RWPE1 (cell line): ENCODE data around the gene WASF2.
A peak's percentile ranks its signal among the peaks of the same experiment; 100 is the strongest.
"Not testable (repeated sequence)": the region's sequence is repeated elsewhere in the genome, so short reads cannot be mapped to it uniquely, and the experiment has no call there.

Experiments
- CTCF ChIA-PET: fragments of 350-600 bp; sonication (Branson Sonifier 250); formaldehyde crosslinking; extraction: SDS; loops from one replicate; lab custom pipeline; 2021; lab: Yijun Ruan, JAX
- POLR2A ChIA-PET: fragments of 400-600 bp; formaldehyde crosslinking; extraction: SDS; loops from one replicate; lab custom pipeline; 2020; ENCODE audit warnings: antibody characterized with exemption; ENCODE audit not compliant: low non-redundant PET; lab: Yijun Ruan, JAX
- DNase-seq: peaks from one replicate; pipeline ENCODE4 v3.0.0; 2012; ENCODE audit warnings: low spot score
- H3K27ac ChIP-seq: fragments of 450-650 bp; 2 replicates; pipeline ENCODE4 v1.5.1; 2017
- TF ChIP-seq, protein P1 (sequence below): fragments of 450-650 bp; conservative IDR thresholded peaks from 2 replicates; pipeline ENCODE4 v1.5.1; 2017; ENCODE audit warnings: low read depth, mild to moderate bottlenecking

The WASF2 gene

DNA sequence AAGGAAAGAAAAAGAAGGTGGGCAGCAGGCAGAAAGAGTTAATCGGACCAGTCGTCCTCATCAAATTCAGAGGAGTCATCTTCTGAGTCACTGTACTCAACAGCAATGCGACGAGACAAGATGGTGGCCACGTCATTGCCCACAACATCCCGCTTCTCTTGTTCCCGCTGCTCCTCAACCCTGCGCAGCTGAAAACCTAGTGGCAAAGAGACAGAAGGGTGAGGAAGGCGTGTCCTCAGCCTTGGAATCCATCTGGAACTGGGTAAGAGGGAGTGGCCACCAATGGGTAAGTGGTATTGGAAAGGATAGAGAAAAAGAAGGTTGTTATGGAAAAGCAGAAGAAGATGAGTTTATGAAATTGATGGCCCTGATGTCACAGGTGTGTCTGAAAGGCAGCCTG, 81.8 kb downstream of the WASF2 start:
- H3K27ac ChIP-seq = no peak overlapping the region
- TF ChIP-seq, protein P1, sequence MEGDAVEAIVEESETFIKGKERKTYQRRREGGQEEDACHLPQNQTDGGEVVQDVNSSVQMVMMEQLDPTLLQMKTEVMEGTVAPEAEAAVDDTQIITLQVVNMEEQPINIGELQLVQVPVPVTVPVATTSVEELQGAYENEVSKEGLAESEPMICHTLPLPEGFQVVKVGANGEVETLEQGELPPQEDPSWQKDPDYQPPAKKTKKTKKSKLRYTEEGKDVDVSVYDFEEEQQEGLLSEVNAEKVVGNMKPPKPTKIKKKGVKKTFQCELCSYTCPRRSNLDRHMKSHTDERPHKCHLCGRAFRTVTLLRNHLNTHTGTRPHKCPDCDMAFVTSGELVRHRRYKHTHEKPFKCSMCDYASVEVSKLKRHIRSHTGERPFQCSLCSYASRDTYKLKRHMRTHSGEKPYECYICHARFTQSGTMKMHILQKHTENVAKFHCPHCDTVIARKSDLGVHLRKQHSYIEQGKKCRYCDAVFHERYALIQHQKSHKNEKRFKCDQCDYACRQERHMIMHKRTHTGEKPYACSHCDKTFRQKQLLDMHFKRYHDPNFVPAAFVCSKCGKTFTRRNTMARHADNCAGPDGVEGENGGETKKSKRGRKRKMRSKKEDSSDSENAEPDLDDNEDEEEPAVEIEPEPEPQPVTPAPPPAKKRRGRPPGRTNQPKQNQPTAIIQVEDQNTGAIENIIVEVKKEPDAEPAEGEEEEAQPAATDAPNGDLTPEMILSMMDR = no peak
- ChIA-PET CTCF (no interaction called here), POLR2A (no interaction called here)
- DNase-seq = no peak

DNA sequence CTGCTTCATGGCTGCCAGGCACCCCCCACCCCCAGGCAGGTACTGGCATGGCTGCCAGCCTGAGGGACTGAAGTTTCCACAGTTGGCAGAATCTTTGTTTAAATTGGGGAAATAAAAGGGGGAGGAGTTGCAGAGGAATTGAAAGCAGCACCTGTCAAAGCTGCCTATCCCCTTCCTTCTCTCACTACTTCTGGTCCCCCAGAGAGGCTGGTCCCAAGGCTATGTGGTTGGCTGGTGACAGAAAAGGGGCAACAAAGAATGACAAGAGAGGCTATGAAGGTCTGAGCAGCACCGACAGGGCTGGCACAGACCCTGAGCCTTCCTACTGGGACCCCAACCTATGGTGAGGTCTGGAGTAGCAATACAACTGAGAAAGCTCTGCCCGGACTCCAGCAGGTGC, 83.2 kb downstream of the WASF2 start:
- DNase-seq, CTCF ChIA-PET, POLR2A ChIA-PET: not testable (repeated sequence)
- H3K27ac ChIP-seq = peak overlapping the region; percentile 45

DNA sequence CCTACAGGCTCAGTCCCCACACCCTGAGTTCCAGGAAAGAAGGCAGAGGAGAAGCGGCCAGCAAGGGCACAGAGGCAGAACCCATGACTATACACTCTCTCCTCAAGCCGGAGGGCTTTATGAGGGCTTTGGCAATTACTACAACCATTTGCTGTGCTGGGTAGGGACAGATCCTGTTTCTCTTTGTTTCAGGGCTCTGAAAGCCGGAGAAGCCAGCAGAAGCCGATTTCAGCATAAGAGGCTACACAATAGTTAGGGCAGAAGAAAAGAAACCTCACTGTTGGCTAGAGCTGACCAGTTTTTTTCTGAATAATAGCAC, 83.6 kb downstream of the WASF2 start:
- TF ChIP-seq, protein P1 = no peak
- POLR2A ChIA-PET = no interaction called here
- H3K27ac ChIP-seq = peak overlapping the region; percentile 45
- CTCF ChIA-PET = no interaction called here
- DNase-seq = no peak

DNA sequence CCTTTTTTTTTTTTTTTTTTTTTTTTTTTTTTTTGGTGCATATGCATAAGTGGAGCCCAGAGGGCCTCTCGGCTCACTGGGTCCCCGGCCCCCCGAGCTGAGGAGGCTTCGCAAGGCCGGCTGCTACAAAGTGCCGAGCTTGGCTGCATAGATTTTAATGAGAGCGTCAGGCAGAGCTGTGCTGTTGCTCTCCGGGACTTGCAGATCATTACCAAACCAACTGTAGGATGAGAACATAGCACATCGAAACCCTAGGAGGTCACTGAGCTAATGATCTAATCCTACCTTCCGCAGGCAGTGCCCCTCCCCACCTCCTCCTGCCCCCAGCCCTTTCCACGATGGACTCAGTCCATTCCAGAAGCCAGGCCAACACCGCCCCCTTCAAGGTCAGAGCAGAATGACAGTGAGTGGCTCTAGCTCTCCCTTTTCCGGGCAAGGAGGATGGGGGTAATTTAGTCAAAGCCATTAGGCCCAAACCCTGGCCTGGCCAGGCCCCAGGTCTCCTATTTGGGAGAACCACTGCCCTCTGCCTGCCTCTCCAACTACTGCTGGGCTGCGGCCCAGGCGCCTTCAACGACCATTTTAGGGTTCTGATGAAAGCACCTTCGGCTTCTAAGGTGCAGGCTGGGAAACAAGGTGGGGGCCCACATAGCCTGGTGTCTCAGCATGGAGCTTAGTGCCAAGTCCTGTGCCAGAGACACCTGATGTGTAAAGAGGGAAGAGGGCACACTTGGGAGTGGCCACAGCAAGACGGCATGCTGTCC, 84.2 kb downstream of the WASF2 start:
- DNase-seq, POLR2A ChIA-PET: not testable (repeated sequence)
- CTCF ChIA-PET = interaction anchor here (1.0 kb wide), 1 partner anchor 10 kb away, joined by 3 read pairs; no protein-coding TSS in a partner anchor
- peak overlapping the region; percentile 45 for H3K27ac ChIP-seq

DNA sequence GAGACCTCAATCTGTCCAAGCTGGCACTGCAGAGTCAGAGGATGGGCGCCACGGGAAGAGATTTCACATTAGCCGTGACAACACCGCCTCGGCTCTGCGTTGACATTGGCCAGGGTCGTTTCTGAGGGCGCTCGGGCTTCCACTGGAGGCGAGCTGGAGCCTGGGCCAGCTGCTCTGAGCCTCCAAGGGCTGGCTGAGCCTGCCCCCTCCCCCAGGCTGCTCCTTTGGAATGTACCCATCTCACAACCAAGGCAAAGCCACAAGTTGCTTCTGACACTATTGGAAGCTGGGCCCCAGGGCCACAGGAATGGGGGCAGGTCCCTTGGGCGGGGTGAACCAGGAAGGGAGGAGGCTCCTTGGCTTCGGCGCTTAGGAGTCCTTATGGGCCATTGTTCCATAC, 84.9 kb downstream of the WASF2 start:
- POLR2A ChIA-PET = no interaction called here
- CTCF ChIA-PET = interaction anchor here (1.0 to 1.6 kb wide), 2 partner anchors 9 to 108 kb away, joined by 3 read pairs; no protein-coding TSS in a partner anchor
- DNase-seq = no peak
- H3K27ac ChIP-seq = peak overlapping the region; percentile 50
- TF ChIP-seq, protein P1 = no peak

DNA sequence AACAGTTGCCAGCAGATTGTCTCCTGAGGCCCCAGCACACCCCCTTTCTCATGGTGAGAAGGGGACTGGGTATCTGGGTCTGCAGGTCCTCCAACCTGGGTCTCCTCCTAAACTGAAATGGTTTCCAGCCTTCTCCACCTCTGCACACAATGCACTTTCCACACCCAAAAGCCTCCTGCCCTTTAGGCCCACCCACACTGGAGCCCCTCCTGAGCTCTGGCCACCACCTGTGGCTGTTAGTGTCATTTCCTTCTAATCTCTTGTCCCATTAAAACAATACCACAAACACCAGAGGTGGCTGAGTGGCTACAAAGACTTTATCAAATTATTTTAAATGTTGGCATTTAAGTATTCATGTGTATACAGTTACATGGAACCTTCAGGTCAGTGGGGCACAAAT, 86.0 kb downstream of the WASF2 start:
- DNase-seq = no peak
- CTCF ChIA-PET = interaction anchor here (1.6 kb wide), 1 partner anchor 107 kb away, joined by 3 read pairs; no protein-coding TSS in a partner anchor
- POLR2A ChIA-PET = no interaction called here
- H3K27ac ChIP-seq = peak overlapping the region; percentile 68
- TF ChIP-seq, protein P1 = no peak

DNA sequence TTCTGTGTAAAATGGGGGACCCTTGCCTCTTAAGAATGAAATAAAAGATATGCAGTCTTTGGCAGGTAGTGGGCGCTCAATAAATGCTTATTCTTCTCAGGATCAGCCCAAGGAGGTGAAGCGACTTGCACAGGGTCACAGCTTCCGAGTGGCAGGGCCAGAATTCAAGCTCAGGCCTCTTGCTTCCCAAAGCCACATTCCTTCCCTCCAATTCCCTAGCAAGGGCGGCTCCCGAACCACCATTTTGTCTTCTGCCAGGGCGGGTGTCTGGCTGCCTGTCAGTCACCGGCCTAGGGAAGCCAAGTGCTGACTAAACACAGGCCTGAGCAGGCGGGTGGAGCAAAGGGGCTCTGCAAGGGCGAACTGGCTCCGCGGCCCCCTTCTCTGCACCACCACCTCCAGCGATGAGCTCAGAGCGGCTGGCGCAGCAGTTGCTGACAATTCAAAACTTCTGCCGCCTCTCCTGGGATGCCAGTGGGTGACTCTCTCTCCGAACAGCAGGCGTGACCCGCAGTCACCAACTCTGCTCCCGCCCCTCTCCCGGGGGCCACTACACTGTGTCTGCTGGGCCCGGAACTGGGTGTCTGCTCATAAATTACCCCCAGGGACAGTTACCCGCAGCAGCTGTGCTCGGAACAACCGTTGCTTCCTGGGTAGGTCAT, 86.8 kb downstream of the WASF2 start:
- TF ChIP-seq, protein P1 = no peak; the same call in 1 of the 2 replicates
- peak overlapping the region; percentile 68 for H3K27ac ChIP-seq
- ChIA-PET CTCF (interaction anchor here (0.6 to 1.6 kb wide), 2 partner anchors 107 to 201 kb away, joined by 3 read pairs; partner anchors contain the start of gene AHDC1), POLR2A (no interaction called here)
- no peak for DNase-seq
